GM18511 (cell line): ENCODE data around the gene KDM6A.
A peak's percentile ranks its signal among the peaks of the same experiment; 100 is the strongest.
"Not testable (repeated sequence)": the region's sequence is repeated elsewhere in the genome, so short reads cannot be mapped to it uniquely, and the experiment has no call there.

ENCODE experiments used
- ATAC-seq: cut with Tn5 transposase; IDR thresholded peaks from one replicate; pipeline ENCODE4 v1.9.1; 2021; ENCODE audit warnings: mild to moderate bottlenecking, moderate library complexity; ENCODE audit not compliant: unreplicated experiment

KDM6A gene

DNA sequence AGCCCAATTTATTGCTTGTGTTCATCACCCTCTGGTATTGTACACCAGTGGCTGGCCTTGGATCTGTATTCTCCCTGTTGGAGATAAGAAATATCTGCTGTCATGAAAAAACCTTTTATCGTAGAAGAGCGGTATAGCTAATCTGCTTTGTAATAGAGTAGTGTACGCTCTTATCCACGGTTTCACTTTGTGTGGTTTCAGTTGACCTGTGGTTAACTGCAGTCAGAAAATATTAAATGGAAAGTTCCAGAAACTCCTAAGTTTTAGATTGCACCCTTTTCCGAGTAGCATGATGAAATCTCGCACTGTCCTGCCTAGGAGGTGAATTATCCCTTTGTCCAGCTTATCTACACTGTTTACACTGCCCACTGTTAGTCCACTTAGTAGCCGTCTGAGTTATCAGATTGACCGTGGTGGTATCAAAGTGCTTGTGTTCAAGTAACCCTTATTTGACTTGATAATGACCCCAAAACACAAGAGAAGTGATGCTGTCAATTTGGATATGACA, 42.4 kb downstream of the KDM6A start:
- no peak for ATAC-seq

- ATAC-seq: no peak
These were observed 45.7 kb downstream of the KDM6A start for GRCh38 chrX:44918722-44919121.

GRCh38 chrX:44922980-44923379, 50.0 kb downstream of the KDM6A start:
- no peak for ATAC-seq

- ATAC-seq: no peak
These were observed 54.4 kb downstream of the KDM6A start for GRCh38 chrX:44927398-44927797.

DNA sequence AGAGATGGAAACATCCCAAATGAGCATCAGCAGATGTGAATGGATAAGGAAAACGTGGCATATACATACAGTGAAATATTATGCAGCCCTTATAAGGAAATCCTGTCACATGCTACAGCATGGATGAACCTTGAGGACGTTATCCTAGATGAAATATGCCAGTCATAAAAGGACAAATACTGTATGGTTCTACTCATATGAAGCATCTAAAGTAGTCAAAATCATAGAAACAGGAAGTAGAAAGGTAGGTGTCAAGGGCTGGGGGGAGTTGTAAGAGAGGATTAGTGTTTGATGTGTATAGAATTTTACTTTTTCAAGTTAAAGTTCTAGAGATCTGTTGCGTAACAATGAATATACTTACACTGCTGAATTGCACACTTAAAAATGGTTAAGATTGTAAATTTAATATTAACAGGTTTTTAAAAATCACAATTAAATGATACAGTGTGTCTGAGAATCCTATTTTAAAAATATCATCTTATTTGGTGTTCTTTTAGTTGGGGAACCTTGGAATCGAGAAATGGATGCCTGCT, 58.5 kb downstream of the KDM6A start:
- no peak for ATAC-seq

GRCh38 chrX:44935172-44935571, 62.2 kb downstream of the KDM6A start:
- ATAC-seq: no peak

GRCh38 chrX:44935640-44936039, 62.7 kb downstream of the KDM6A start:
- no peak for ATAC-seq

DNA sequence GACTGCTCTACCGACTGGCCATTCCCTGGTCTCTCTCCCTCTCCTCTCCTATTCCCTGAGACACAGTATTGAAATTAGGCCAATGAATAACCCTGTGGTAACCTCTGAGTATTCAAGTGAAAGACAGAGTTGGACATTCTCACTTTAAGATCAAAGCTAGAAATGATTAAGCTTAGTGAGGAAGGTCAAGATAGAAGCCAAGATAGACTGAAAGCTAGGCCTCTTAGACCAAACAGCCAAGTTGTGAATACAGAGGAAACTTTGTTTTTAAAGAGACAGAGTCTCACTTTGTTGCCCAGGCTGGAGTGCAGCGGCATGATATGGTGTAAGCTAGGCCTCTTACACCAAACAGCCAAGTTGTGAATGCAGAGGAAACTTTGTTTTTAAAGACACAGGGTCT, 64.6 kb downstream of the KDM6A start:
- ATAC-seq: peak; percentile 92

DNA sequence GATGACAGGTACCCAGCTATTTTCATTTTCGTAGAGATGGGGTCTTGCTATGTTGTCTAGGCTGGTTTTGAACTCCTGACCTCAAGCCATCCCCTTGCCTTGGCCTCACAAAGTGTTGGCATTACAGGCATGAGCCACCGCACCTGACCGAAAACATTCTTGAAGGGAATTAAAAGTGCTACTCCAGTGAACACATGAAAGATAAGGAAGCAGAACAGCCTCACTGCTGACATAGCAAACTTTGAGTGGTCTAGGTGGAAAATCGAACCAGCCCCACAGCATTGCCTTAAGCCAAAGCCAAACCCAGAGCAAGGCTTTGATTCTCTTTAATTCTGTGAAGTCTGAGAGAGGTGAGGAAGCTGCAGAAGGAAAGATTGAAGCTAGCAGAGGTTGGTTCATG, 65.1 kb downstream of the KDM6A start:
- ATAC-seq: no peak

DNA sequence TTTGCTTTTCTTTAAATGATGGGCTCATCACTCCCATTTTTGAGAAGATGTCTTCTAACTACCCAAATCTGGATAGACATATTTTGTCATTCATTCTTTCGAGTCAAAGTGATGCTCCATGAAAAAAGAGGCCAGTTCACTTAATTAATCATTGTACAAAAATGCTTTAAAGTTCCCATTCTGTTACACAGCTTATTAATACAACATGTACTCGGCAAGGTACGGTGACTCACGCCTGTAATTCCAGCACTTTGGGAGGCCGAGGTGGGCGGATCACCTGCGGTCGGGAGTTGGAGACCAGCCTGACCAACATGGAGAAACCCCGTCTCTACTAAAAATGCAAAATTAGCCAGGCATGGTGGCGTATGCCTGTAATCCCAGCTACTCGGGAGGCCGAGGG, 67.6 kb downstream of the KDM6A start:
- ATAC-seq: not testable (repeated sequence)

GRCh38 chrX:44943007-44943406, 70.0 kb downstream of the KDM6A start:
- ATAC-seq: no peak

DNA sequence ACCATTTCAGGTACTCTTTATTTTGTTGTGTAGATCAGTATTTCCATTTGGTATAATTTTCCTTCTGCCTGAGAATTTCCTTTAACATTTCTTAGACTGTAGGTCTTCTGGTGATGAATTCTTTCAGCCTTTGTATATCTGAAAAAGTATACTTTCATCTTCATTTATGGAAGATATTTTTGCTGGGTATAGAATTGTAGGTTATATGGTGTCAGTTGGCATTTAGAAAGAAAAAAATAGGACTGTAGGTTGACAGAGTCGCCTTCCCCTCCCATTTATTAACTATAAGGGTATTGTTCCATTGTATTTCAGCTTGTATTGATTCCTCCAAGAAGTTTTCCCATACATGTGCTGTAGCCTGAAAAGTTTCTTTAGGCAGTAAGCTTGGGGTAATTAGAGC, 71.9 kb downstream of the KDM6A start:
- ATAC-seq: no peak

GRCh38 chrX:44945736-44946135, 72.7 kb downstream of the KDM6A start:
- no peak for ATAC-seq

DNA sequence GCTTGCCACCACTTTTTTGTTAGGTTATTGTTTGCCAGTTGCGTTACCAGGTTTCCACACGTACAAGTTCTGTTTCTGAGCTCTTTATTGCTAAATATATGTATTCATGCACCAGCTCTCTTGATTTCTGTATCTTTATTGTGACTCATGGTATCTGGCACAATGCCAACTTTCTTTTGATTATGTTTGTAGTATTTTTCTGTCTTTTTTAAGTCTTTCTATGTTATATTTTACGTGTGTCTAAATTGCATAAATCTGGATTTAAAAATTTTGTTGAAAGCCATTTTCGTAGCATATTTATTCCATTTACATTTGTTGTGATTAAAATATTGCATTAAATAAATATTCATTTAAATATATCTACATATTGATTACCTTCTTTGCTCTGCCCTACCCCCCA, 73.8 kb downstream of the KDM6A start:
- no peak for ATAC-seq

DNA sequence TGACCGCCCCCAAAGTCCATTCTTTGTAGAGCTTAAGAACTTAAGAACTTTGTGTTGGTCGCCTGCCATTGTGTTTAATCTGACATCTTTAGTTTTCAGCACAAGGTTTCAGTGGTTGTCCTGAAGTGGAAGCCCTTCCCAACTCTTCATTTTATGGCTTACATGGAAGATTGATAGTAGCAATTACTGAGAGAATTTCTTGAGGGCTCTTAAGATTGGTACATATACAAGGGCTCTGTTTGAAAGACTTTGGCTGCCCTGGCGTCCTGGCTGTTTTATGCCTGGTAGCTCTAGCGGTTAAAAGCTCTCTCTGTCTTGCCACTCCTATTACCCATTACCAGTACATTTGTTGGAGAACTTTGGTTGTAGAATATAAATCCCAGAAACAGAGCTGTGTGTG, 75.0 kb downstream of the KDM6A start:
- ATAC-seq: no peak

DNA sequence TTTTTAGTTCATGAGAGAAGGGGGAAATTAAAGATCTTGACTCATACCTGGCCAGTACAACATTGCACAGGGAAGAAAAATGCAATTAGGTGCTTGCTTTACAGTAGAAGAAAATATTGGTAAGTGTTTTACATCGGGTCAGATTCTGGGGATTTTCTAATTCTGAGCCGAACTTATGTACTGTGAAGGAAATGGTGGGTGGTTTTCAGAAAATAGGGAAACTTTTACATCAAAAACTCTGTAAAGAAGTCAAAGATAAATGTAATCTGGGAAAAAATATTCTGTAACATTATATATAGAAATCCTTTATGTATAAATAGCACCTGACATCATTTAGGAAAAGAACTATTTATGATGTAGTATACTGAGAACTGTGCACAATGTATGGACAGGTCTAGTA, 75.4 kb downstream of the KDM6A start:
- no peak for ATAC-seq

DNA sequence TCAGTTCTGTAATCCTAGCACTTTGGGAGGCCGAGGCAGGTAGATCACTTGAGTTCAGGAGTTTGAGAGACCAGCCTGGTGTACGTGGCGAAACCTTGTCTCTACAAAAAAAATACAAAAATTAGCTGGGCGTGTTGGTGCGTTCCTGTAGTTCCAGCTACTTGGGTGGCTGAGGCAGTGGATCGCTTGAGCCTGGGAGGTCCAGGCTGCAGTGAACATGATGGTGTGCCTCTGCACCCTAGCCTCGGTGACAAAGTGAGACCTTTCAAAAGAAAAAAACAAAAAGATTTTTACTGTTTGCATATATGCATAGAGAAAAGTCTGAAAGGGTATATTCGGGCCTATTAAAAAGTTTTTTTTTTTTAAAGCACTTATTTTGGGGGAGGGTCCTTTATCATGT, 76.1 kb downstream of the KDM6A start:
- no peak for ATAC-seq

DNA sequence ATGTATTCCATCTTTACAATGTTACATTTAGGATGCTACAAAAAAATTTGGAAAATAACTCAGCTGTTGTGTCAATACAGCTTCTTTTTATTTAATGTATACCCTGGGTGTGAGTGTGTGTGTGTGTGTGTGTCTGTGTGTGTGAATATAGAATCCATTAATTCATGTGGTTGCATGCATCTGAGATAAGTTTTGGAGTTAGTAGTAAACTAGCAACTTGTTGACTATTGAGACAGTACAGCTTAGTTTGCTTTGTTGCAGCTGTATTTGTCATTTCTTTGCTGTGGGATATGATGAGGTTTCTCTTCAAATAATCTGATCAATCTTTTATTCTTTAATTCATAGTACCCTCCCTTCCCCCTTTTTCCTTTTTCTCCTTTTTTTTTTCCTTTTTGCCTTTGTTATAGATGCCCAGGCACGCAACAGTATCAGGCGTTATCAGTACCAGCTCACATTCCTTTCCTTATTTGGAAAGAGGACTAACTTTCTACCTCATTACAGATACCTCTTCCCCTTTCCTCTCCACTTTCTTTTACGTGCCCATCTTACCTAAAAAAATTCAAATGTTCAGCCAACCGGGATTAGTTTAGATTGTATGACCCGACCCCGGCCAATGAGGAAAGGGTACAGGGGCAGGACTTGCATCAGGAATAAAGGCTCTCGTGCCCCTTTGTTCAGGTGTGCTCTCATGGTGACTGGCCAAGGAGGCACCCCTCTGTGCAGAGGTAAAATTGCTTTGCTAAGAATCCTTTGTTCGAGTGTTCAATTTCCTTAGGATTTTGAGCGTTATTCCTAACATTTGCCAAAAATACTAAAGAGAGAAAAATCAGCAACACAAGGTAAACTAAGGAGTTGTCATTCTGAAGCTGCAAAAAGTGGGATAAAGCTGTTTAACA, 77.7 kb downstream of the KDM6A start:
- not testable (repeated sequence) for ATAC-seq

DNA sequence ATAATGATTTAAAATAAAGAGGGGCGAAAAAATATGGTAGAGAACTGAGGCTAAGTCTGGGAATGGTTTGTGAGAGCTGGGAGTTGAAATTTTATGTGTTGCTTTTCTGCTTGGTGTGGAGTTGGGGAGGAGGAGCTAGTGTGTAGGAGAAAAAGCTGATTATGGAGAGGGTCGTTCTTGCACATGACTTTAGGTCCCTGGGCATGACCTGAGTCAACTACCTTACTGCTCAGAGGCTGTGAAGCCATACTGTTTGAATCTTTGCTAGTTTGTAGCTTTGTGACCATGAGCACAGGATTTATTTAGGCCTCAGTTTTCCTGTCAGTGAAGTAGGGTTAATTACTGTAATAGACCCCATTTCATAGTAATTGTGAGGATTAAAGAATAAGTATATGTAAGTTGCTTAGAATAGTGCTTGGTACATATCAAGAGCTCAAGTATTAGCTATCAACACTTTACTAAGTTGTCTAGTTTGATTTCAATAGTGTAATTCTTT, 78.6 kb downstream of the KDM6A start:
- no peak for ATAC-seq

- ATAC-seq: no peak
These were observed 79.5 kb downstream of the KDM6A start for GRCh38 chrX:44952329-44953027.

DNA sequence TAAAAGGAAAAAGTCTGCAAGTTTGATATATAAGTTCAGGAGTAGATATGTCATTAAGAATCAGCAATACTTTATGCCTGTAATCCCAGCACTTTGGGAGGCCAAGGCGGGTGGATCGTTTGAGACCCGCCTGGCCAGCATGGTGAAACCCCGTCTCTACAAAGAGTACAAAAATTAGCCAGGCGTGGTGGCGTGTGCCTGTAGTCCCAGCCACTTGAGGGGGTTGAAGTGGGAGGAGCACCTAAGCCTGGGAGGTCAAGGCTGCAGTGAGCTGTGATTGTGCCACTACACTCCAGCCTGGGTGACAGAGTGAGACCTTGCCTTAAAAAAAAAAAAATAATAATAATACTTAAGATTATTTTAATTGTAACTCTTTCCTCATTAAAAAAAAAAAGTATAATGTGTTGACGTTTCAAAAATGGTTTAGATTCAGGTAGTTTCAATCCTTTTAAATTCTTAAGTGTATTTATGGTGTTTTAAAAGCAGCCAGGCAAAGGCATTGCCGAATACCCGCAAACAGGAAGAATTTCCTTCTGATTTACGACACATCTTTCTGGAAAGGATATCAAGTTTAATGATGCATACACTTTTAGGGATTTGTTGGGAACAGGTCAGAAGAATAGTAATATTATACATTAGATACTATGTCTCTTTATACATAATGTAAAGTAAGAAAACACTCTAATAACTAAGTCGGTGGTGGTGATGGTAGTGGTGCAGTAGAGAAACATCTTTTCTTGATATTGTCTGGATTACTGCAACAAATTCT, 80.9 kb downstream of the KDM6A start:
- no peak for ATAC-seq
